Measurements from ENCODE around the gene CHAT.

CHAT gene

DNA sequence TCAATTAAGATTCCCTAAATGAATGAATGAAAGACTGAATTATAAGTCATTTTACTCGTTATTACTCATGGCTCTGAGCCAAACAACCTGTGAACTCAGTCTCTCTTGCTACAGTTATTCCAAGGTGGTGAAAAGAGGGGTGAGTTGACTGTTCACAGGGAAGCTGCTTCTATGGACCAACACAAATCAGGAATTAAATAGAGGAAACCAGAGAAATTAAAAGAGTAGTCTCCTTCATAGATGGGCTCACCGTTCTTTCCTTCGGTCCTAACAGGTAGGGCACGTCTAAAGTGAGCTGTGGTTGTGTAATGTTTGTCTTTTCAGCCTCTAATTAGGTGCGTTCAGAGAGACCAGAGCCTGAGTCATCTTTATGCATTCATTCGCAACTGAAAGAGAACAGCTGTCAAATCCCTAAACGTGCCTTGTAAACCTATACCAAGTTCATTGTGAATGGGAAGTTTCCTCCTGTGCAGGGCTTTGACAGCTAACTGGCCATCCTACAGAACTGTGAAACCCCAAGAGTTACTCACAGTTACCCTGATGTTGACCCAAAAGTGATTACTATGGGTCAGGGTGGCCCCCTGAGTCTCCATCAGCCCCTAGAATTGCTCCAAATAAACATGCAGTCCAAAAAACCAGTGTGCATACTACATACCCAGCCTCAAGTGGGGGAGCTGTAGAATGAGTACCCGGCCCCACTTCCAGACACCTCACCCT lies 47.5 kb downstream of the CHAT start:
- TF ChIP-seq TAF1 (IDR thresholded peaks at IDR 0.05; ENCODE audit: borderline replicate concordance, insufficient read depth, low read length) (no peak), FOXP2 (optimal IDR thresholded peaks at IDR 0.05; ENCODE audit: borderline replicate concordance, extremely low read depth, extremely low read length, insufficient read depth) (no peak), POLR2AphosphoS5 (IDR thresholded peaks at IDR 0.05; ENCODE audit: low read depth, low read length) (no peak), SIN3A (IDR thresholded peaks at IDR 0.05; ENCODE audit: borderline replicate concordance, insufficient read depth, low read length) (no peak)
- TF ChIP-seq, protein P1, sequence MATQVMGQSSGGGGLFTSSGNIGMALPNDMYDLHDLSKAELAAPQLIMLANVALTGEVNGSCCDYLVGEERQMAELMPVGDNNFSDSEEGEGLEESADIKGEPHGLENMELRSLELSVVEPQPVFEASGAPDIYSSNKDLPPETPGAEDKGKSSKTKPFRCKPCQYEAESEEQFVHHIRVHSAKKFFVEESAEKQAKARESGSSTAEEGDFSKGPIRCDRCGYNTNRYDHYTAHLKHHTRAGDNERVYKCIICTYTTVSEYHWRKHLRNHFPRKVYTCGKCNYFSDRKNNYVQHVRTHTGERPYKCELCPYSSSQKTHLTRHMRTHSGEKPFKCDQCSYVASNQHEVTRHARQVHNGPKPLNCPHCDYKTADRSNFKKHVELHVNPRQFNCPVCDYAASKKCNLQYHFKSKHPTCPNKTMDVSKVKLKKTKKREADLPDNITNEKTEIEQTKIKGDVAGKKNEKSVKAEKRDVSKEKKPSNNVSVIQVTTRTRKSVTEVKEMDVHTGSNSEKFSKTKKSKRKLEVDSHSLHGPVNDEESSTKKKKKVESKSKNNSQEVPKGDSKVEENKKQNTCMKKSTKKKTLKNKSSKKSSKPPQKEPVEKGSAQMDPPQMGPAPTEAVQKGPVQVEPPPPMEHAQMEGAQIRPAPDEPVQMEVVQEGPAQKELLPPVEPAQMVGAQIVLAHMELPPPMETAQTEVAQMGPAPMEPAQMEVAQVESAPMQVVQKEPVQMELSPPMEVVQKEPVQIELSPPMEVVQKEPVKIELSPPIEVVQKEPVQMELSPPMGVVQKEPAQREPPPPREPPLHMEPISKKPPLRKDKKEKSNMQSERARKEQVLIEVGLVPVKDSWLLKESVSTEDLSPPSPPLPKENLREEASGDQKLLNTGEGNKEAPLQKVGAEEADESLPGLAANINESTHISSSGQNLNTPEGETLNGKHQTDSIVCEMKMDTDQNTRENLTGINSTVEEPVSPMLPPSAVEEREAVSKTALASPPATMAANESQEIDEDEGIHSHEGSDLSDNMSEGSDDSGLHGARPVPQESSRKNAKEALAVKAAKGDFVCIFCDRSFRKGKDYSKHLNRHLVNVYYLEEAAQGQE (IDR thresholded peaks at IDR 0.05; ENCODE audit: insufficient read depth in 1 of 2, low read depth in 2 of 2, low read length in 2 of 2) = no peak

DNA sequence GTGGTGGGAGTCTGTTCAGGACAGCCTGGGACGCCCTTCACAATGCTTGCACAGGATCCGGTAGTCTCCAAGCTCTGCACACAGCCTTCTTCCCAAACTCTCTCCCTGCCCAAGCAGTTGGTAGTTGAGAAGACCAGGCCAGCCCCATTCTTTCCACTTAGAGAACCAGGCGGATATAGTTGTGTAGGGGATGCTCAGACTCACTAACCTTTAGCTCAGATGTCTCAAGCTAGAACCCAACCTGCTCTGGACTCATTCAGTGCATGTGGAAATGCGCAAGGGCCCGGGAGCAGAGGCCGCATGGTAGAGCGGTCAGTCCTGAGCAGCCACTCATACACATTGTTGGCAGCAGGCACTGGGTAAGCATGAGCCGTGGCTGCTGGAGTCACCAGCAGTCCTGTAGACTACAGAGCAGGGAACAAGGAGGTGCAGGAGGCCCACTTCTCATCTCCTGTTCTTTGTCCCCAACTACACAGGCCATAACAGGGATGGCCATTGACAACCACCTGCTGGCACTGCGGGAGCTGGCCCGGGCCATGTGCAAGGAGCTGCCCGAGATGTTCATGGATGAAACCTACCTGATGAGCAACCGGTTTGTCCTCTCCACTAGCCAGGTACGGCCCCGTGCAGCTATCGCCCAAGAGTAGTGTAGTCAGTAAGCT lies 48.5 kb downstream of the CHAT start:
- TF ChIP-seq POLR2AphosphoS5 (IDR thresholded peaks at IDR 0.05; ENCODE audit: low read depth, low read length) = no peak
- no peak for TF ChIP-seq SIN3A (IDR thresholded peaks at IDR 0.05; ENCODE audit: borderline replicate concordance, insufficient read depth, low read length)
- TF ChIP-seq, protein P1 (IDR thresholded peaks at IDR 0.05; ENCODE audit: insufficient read depth in 1 of 2, low read depth in 2 of 2, low read length in 2 of 2) = no peak
- TF ChIP-seq TAF1 (IDR thresholded peaks at IDR 0.05; ENCODE audit: borderline replicate concordance, insufficient read depth, low read length) = no peak
- TF ChIP-seq FOXP2 (optimal IDR thresholded peaks at IDR 0.05; ENCODE audit: borderline replicate concordance, extremely low read depth, extremely low read length, insufficient read depth) = no peak

DNA sequence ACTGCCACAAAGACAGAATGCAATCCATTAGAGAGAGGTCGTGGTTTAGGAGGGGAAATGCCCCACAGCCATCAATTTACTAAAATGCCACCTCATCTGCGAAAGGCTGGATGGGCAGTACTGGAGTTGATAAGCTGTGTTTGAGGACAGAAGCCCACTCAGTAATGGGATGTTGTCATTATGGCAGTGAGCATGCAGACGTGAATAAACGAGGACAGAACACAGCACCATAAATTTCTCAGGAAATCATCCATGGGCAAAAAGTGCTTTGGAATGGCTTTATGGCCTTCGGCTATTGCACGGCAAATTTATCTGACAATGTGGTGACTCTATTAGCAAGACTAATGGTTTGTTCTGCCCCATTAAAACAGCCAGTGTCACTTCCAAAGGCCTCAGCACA lies 49.8 kb downstream of the CHAT start:
- TF ChIP-seq FOXP2 (optimal IDR thresholded peaks at IDR 0.05; ENCODE audit: borderline replicate concordance, extremely low read depth, extremely low read length, insufficient read depth) (no peak), POLR2AphosphoS5 (IDR thresholded peaks at IDR 0.05; ENCODE audit: low read depth, low read length) (no peak), SIN3A (IDR thresholded peaks at IDR 0.05; ENCODE audit: borderline replicate concordance, insufficient read depth, low read length) (no peak), TAF1 (IDR thresholded peaks at IDR 0.05; ENCODE audit: borderline replicate concordance, insufficient read depth, low read length) (no peak)
- TF ChIP-seq, protein P1 (IDR thresholded peaks at IDR 0.05; ENCODE audit: insufficient read depth in 1 of 2, low read depth in 2 of 2, low read length in 2 of 2) = no peak

DNA sequence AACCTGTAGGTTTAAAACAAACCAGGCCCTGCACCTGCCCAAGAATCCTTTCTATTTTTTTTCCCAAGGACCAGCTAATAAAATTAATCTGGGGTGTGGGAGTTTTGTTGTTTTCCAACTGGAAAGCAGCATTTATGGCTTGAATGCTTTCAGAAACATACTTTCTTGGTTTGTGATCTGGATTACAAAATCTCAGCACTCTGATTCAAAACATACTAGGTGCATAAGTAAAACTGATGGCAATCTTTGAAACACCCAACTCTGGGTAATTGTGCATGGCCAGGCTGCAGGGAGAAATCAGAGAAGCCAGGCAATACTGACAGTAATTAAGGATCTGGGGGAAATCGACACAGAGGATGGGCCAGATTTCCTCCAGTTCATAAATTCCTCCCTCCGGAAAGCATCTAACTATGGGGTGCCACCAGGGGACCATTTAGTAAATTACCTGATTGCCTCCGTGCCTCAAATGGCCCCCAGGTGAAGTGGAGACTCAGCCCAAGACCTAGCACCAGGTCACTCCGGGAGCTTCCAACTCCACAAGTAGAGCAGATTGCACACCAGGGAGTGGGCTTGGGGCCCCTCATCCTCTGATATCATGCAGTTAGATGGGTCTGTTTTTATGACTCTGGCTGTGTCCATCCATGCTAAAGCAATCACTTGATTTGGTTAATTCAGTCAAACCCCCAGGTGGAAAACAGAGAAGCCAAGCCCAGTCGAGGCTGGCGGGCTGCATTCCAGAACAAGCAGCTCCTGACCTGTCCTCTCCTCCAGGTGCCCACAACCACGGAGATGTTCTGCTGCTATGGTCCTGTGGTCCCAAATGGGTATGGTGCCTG lies 50.4 kb downstream of the CHAT start:
- TF ChIP-seq FOXP2 (optimal IDR thresholded peaks at IDR 0.05; ENCODE audit: borderline replicate concordance, extremely low read depth, extremely low read length, insufficient read depth) (no peak), SIN3A (IDR thresholded peaks at IDR 0.05; ENCODE audit: borderline replicate concordance, insufficient read depth, low read length) (no peak), POLR2AphosphoS5 (IDR thresholded peaks at IDR 0.05; ENCODE audit: low read depth, low read length) (no peak), TAF1 (IDR thresholded peaks at IDR 0.05; ENCODE audit: borderline replicate concordance, insufficient read depth, low read length) (no peak)
- TF ChIP-seq, protein P1 (IDR thresholded peaks at IDR 0.05; ENCODE audit: insufficient read depth in 1 of 2, low read depth in 2 of 2, low read length in 2 of 2) = no peak

Measured in PFSK-1 (cell line).